MM.1S (cell line): ENCODE measurements around the gene MEF2C.

ENCODE experiments used
- DNase-seq: peaks from one replicate; pipeline ENCODE4 v3.0.0-alpha.2; 2015
- H2AFZ ChIP-seq: fragments of 300-600 bp; sonication (generic); 2 replicates; pipeline ENCODE4 v1.6.0; 2016; ENCODE audit warnings: antibody characterized with exemption, low read length
- H3F3A ChIP-seq: fragments of 300-600 bp; sonication (generic); 2 replicates; pipeline ENCODE4 v1.6.1; 2016; ENCODE audit warnings: mild to moderate bottlenecking, antibody characterized with exemption, low read length, moderate library complexity, mixed read lengths; ENCODE audit not compliant: insufficient read depth
- H3K27ac ChIP-seq: fragments of 300-600 bp; sonication (generic); 2 replicates; pipeline ENCODE4 v1.5.1; 2016; ENCODE audit warnings: mild to moderate bottlenecking, low read length
- H3K27me3 ChIP-seq: fragments of 300-600 bp; sonication (generic); replicated peaks from 2 replicates; pipeline ENCODE4 v1.6.0; 2016; ENCODE audit warnings: low read length; ENCODE audit not compliant: insufficient read depth
- H3K36me3 ChIP-seq: fragments of 300-600 bp; sonication (generic); replicated peaks from 2 replicates; pipeline ENCODE4 v1.6.1; 2016; ENCODE audit warnings: mild to moderate bottlenecking, low read length, mixed read lengths; ENCODE audit not compliant: insufficient read depth
- H3K4me1 ChIP-seq: fragments of 300-600 bp; sonication (generic); 2 replicates; pipeline ENCODE4 v1.6.1; 2016; ENCODE audit warnings: low read length, mixed read lengths
- H3K4me2 ChIP-seq: fragments of 300-600 bp; sonication (generic); 2 replicates; pipeline ENCODE4 v1.6.0; 2016; ENCODE audit warnings: low read depth, low read length
- H3K4me3 ChIP-seq: fragments of 300-600 bp; sonication (generic); 2 replicates; pipeline ENCODE4 v1.5.1; 2016; ENCODE audit warnings: low read length, mixed read lengths
- H3K79me2 ChIP-seq: fragments of 300-600 bp; sonication (generic); 2 replicates; pipeline ENCODE4 v1.6.1; 2016; ENCODE audit warnings: mixed run types, low read length, mixed read lengths
- H3K9ac ChIP-seq: fragments of 300-600 bp; sonication (generic); 2 replicates; pipeline ENCODE4 v1.6.1; 2016; ENCODE audit warnings: low read length, mixed read lengths
- H3K9me2 ChIP-seq: fragments of 300-600 bp; sonication (generic); replicated peaks from 2 replicates; pipeline ENCODE4 v1.6.1; 2016; ENCODE audit warnings: mild to moderate bottlenecking, low read length, mixed read lengths; ENCODE audit not compliant: insufficient read depth
- H3K9me3 ChIP-seq: fragments of 300-600 bp; sonication (generic); replicated peaks from 2 replicates; pipeline ENCODE4 v1.6.1; 2016; ENCODE audit warnings: mild to moderate bottlenecking, low read length, mixed read lengths; ENCODE audit not compliant: insufficient read depth
- H4K20me1 ChIP-seq: fragments of 300-600 bp; sonication (generic); 2 replicates; pipeline ENCODE4 v1.6.1; 2016; ENCODE audit warnings: mild to moderate bottlenecking, low read length, moderate library complexity, mixed read lengths; ENCODE audit not compliant: insufficient read depth
- CTCF ChIP-seq: fragments of 300-600 bp; sonication (generic); IDR thresholded peaks from 2 replicates; pipeline ENCODE4 v1.5.1; 2016; ENCODE audit warnings: antibody characterized with exemption, low read length, mixed read lengths
- EZH2 ChIP-seq: fragments of 300-600 bp; sonication (generic); optimal IDR thresholded peaks from 2 replicates; pipeline ENCODE3; 2017; ENCODE audit warnings: low read depth, mild to moderate bottlenecking, antibody characterized with exemption, low read length, mixed read lengths
- EZH2phosphoT487 ChIP-seq: fragments of 300-600 bp; sonication (generic); IDR thresholded peaks from 2 replicates; pipeline ENCODE4 v1.6.1; 2018; ENCODE audit warnings: antibody characterized with exemption, low read length

Gene MEF2C

GRCh38 chr5:88694023-88694679, 188.8 kb downstream of the MEF2C start:
- H3K9me3 ChIP-seq: no peaks in the 10 kb centered on the region
- no peaks in the 10 kb centered on the region for H3K79me2 ChIP-seq
- TF ChIP-seq CTCF (no peak), EZH2phosphoT487 (no peak), EZH2 (no peak)
- no peak overlapping the region for H2AFZ ChIP-seq
- no peaks in the 10 kb centered on the region for H4K20me1 ChIP-seq
- H3K9me2 ChIP-seq: no peaks in the 10 kb centered on the region
- no peaks in the 10 kb centered on the region for H3F3A ChIP-seq
- no peaks in the 10 kb centered on the region for H3K4me1 ChIP-seq
- H3K4me2 ChIP-seq: no peak overlapping the region
- no peak overlapping the region for H3K9ac ChIP-seq
- DNase-seq: no peak
- no peaks in the 10 kb centered on the region for H3K36me3 ChIP-seq
- H3K4me3 ChIP-seq: no peak overlapping the region
- no peak overlapping the region for H3K27ac ChIP-seq
- H3K27me3 ChIP-seq: no peaks in the 10 kb centered on the region

- H3K27me3 ChIP-seq: no peaks in the 10 kb centered on the region
- H3K4me1 ChIP-seq: no peaks in the 10 kb centered on the region
- no peak overlapping the region for H3K27ac ChIP-seq
Observed at GRCh38 chr5:88693071-88693932, 189.7 kb downstream of the MEF2C start.

More at GRCh38 chr5:88693071-88693932, 189.7 kb downstream of the MEF2C start:
- Histone ChIP-seq H4K20me1 (no peaks in the 10 kb centered on the region), H2AFZ (no peak overlapping the region), H3K4me2 (no peak overlapping the region), H3F3A (no peaks in the 10 kb centered on the region), H3K9me3 (no peaks in the 10 kb centered on the region), H3K79me2 (no peaks in the 10 kb centered on the region), H3K9me2 (no peaks in the 10 kb centered on the region), H3K36me3 (no peaks in the 10 kb centered on the region), H3K4me3 (no peak overlapping the region), H3K9ac (no peak overlapping the region)
- TF ChIP-seq EZH2 (no peak), CTCF (no peak), EZH2phosphoT487 (no peak)
- DNase-seq: no peak
